Measurements from ENCODE around the gene PCDHA8.
"Not testable (repeated sequence)": the region's sequence is repeated elsewhere in the genome, so short reads cannot be mapped to it uniquely, and the experiment has no call there.

PCDHA8 gene

DNA sequence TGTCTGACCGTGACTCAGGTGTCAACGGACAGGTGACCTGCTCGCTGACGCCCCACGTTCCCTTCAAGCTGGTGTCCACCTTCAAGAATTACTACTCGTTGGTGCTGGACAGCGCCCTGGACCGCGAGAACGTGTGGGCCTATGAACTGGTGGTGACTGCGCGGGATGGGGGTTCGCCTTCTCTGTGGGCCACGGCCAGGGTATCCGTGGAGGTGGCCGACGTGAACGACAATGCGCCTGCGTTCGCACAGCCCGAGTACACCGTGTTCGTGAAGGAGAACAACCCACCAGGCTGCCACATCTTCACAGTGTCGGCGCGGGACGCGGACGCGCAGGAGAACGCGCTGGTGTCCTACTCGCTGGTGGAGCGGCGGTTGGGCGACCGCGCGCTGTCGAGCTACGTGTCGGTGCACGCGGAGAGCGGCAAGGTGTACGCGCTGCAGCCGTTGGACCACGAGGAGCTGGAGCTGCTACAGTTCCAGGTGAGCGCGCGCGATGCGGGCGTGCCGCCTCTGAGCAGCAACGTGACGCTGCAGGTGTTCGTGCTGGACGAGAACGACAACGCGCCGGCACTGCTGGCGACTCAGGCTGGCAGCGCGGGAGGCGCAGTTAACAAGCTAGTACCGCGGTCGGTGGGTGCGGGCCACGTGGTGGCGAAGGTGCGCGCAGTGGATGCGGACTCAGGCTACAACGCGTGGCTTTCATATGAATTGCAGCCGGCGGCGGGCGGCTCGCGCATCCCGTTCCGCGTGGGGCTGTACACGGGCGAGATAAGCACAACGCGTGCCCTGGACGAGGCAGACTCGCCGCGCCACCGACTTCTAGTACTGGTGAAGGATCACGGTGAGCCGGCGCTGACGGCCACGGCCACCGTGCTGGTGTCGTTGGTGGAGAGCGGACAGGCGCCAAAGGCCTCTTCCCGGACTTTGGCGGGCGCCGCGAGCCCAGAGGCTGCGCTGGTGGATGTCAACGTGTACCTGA lies 29.5 kb downstream of the PCDHA8 start:
- in situ Hi-C loops (cut with MboI; ENCODE audit: low sequenced_read_pairs), result no loop called here

DNA sequence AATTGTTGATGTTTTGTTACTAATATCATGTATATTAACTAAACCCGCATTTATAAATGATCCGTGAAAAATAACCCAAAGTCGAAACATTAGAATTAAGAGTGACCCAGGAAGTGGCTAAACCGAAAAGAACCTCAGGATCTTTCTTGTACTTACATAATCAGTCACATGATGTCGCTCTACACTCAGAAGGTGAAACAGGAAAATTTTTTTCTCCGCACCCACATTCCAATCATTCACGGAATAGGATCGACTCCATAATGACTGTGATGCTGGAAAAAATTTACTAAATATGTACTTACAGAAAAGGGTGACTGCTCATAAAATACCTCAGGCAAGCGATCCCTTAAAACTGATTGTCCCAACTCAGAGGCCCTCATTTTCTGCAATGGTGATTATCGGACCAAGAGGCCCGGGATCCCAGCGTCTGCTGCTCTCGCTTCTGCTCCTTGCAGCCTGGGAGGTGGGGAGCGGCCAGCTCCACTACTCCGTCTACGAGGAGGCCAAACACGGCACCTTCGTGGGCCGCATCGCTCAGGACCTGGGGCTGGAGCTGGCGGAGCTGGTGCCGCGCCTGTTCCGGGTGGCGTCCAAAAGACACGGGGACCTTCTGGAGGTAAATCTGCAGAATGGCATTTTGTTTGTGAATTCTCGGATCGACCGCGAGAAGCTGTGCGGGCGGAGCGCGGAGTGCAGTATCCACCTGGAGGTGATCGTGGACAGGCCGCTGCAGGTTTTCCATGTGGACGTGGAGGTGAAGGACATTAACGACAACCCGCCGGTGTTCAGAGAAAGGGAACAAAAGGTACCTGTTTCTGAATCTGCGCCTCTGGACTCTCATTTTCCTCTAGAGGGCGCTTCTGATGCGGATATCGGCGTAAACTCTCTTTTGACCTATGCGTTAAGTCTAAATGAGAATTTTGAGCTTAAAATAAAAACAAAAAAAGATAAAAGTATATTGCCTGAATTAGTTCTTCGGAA lies 34.4 kb downstream of the PCDHA8 start, which contains the start of gene PCDHA12:
PCDHA12 (plus strand) TSS at position 224 of the 981 bp plus-strand sequence; CDS start at position 389, 165 bp downstream.
- in situ Hi-C loops (cut with MboI; ENCODE audit: low sequenced_read_pairs), result no loop called here

DNA sequence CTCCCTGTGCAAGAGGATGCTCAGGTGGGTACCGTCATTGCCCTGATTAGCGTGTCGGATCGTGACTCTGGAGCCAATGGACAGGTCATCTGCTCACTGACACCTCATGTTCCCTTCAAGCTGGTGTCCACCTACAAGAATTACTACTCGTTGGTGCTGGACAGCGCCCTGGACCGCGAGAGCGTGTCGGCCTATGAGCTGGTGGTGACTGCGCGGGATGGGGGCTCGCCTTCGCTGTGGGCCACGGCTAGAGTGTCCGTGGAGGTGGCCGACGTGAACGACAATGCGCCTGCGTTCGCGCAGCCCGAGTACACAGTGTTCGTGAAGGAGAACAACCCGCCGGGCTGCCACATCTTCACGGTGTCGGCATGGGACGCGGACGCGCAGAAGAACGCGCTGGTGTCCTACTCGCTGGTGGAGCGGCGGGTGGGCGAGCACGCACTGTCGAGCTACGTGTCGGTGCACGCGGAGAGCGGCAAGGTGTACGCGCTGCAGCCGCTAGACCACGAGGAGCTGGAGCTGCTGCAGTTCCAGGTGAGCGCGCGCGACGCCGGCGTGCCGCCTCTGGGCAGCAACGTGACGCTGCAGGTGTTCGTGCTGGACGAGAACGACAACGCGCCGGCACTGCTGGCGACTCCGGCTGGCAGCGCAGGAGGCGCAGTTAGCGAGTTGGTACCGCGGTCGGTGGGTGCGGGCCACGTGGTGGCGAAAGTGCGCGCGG lies 35.7 kb downstream of the PCDHA8 start:
- in situ Hi-C loops (cut with MboI; ENCODE audit: low sequenced_read_pairs), result not testable (repeated sequence)

DNA sequence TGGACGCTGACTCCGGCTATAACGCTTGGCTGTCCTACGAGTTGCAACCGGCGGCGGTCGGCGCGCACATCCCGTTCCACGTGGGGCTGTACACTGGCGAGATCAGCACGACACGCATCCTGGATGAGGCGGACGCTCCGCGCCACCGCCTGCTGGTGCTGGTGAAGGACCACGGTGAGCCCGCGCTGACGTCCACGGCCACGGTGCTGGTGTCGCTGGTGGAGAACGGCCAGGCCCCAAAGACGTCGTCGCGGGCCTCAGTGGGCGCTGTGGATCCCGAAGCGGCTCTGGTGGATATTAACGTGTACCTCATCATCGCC lies 36.2 kb downstream of the PCDHA8 start:
- in situ Hi-C loops (cut with MboI; ENCODE audit: low sequenced_read_pairs), result no loop called here

DNA sequence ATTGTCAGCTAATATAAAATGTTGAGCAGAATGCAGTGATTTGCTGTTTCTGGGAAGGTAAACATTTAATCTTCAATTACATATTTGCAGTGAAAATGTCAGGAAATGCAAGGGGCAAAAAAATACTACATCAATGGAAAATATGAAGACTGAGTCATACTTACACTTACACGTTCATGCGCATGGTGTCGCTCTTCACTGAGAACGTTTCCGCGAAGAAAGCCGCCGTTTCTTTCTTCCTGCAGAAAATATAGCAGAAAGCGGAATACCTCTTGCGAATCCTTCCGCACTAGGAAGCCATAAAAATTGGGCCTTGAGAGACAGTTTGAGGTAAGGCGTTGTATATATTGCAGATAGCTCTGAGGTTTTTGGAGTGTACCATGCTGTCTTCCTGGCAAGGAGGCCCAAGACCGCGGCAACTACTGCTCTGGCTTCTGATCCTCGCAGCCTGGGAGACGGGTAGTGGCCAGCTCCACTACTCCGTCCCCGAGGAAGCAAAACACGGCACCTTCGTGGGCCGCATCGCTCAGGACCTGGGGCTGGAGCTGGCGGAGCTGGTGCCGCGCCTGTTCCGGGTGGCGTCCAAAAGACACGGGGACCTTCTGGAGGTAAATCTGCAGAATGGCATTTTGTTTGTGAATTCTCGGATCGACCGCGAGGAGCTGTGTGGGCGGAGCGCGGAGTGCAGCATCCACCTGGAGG lies 41.1 kb downstream of the PCDHA8 start, which contains the start of gene PCDHA13:
PCDHA13 (plus strand) TSS at position 236 of the 702 bp plus-strand sequence; CDS start at position 381, 145 bp downstream.
- in situ Hi-C loops (cut with MboI; ENCODE audit: low sequenced_read_pairs), result no loop called here

DNA sequence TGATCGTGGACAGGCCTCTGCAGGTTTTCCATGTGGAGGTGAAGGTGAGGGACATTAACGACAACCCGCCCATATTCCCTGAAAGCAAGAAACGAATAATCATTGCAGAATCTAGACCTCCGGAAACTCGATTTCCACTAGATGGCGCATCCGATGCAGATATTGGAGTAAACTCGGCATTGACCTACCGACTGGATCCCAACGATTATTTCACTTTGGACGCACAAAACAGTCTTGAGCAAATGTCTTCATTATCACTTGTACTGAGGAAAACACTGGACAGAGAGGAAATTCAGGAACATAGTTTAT lies 41.6 kb downstream of the PCDHA8 start:
- in situ Hi-C loops (cut with MboI; ENCODE audit: low sequenced_read_pairs), result no loop called here

DNA sequence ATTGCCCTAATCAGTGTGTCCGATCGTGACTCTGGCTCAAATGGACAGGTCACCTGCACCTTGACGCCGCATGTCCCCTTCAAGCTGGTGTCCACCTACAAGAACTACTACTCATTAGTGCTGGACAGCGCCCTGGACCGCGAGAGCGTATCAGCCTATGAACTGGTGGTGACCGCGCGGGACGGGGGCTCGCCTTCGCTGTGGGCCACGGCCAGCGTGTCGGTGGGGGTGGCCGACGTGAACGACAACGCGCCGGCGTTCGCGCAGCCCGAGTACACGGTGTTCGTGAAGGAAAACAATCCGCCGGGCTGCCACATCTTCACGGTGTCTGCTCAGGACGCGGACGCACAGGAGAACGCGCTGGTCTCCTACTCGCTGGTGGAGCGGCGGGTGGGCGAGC lies 42.4 kb downstream of the PCDHA8 start:
- in situ Hi-C loops (cut with MboI; ENCODE audit: low sequenced_read_pairs), result no loop called here

DNA sequence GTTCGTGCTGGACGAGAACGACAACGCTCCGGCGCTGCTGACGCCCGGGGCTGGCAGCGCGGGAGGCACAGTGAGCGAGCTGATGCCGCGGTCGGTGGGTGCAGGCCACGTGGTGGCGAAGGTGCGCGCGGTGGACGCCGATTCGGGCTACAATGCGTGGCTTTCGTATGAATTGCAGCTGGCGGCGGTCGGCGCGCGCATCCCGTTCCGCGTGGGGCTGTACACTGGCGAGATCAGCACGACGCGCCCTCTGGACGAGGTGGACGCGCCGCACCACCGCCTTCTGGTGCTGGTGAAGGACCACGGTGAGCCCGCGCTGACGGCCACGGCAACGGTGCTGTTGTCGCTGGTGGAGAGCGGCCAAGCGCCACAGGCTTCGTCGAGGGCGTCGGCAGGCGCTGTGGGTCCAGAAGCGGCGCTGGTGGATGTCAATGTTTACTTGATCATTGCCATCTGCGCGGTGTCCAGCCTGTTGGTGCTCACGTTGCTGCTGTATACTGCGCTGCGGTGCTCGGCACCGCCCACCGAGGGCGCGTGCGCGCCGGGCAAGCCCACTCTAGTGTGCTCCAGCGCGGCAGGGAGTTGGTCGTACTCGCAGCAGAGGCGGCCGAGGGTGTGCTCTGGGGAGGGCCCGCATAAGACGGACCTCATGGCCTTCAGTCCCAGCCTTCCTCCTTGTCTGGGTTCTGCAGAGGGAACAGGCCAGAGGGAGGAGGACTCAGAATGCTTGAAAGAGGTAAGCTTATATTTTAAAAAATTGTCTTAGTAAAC lies 43.1 kb downstream of the PCDHA8 start:
- in situ Hi-C loops (cut with MboI; ENCODE audit: low sequenced_read_pairs), result no loop called here

Measured in HL-60/S4 (cell line).